ENCODE results near the gene PSG3.
"Not testable (repeated sequence)": the region's sequence is repeated elsewhere in the genome, so short reads cannot be mapped to it uniquely, and the experiment has no call there.

Gene PSG3

DNA sequence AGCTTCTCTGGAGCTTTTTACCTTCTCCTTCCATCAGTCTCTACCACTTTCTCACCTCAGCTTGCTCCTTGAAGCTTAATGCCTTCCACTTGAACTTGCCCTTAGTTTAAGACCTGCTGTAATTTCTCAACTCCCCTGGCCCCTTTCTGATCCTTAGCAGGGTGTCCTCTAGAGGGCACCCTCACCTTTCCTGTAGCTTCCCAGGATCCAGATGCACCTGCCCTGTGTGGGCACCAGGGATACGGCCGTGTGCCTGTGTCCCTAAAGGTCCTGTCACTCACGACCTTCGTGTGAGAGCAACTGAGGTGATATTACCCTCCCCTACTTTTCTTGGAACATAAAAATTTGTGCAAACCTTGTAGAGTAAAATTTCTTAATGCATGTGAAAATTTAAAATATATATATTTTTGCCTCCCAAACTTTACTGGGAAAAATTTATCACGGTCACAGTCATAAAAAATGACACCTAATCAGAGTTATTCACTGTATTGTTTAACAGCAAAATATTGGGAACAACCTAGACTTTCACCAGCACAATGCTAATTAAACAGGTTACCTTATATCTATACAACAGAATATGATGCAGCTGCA, 46.4 kb downstream of the PSG3 start:
- no peak for DNase-seq

DNA sequence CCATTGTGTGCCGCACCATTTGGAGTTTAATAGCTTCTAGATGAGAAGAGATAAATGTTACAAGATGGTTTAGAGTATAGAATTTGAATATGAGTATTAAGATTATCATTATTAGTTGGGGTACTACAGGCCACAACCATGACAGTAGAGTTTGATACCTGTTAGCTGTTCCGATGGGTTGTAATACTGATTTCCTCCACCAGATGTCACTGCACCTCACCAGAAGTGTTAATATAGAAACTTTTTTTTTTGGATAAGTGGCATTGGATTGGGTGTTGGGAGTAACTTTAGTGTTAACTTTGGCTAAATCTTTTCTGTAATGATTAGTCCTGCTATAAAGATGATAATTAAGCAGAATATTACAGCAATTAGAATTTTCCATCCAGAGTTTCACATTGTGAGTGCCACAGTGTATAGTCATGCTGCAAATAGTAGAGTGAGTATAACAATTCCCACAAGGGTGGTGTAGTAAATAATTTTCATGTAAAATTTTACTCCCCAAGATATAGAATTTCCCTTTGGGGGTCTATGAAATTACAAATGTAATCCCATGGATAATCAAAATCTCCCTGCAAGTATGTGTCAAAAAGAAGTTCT, 56.3 kb downstream of the PSG3 start:
- no peak for DNase-seq

DNA sequence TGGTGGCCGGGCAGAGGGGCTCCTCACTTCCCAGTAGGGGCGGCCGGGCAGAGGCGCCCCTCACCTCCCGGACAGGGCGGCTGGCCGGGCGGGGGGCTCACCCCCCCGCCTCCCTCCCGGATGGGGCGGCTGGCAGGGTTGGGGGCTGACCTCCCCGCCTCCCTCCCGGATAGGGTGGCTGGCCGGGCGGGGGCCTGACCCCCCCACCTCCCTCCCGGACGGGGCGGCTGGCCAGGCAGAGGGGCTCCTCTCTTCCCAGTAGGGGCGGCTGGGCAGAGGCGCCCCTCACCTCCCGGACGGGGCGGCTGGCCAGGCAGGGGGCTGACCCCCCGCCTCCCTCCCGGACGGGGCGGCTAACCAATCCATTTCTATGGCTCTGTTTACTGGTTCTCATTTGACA, 64.0 kb downstream of the PSG3 start:
- not testable (repeated sequence) for DNase-seq

DNA sequence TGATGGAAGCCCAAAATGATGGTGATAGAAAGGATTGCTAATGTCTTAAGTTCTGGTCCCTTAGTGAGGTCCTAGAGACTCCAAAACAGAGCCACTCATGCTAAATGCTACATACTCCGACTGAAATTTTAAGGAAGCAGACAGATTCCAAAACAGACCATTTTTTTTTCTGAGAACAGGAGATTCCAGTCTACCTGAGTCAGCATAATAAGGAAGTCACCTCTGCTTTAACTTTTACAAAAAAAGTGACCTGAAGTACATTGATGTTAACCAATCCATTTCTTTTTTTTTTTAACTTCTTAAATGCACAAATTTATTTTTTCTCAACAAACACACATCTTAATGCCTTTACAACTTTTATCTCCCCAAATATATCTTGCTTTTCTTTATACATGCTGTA, 65.7 kb downstream of the PSG3 start:
- DNase-seq = not testable (repeated sequence)

Data from T-helper 9 cell (primary cell).